Thyroid gland (tissue), 4 donors: Measurements from ENCODE around the gene MAGI2. TPM values are rescaled to one million over a fixed set of nuclear protein-coding genes. Genes with fewer than 3 reads are reported as not detected.

Source experiments
- DNase-seq, 2 donors: peaks; one replicate each; pipeline ENCODE4 v3.0.0-alpha.2; 2019
- H3K27ac ChIP-seq, 3 donors: fragments of 200-600 bp; sonication (generic); 1 replicate in 2 of 3; 2 replicates in 1 of 3; pipeline ENCODE4 v1.5.1; 2016 to 2019; ENCODE audit warnings: mild to moderate bottlenecking in 1 of 3, moderate library complexity in 1 of 3
- H3K27me3 ChIP-seq: fragments of 200-600 bp; sonication (generic); one replicate; pipeline ENCODE4 v1.5.1; 2019
- H3K36me3 ChIP-seq, 2 donors: fragments of 200-600 bp; sonication (generic); one replicate each; pipeline ENCODE4 v1.5.1; 2016 to 2019
- H3K4me1 ChIP-seq, 2 donors: fragments of 200-600 bp; sonication (generic); one replicate each; pipeline ENCODE4 v1.5.1; 2017 to 2019
- H3K4me3 ChIP-seq, 3 donors: fragments of 200-600 bp; sonication (generic); replicated peaks in 1 of 3; 1 replicate in 2 of 3; 2 replicates in 1 of 3; pipeline ENCODE4 v1.5.1; 2016; ENCODE audit warnings: mild to moderate bottlenecking in 1 of 3
- H3K9me3 ChIP-seq: fragments of 200-600 bp; sonication (generic); one replicate; pipeline ENCODE4 v1.5.1; 2017
- CTCF ChIP-seq, 6 experiments: fragments of 200-600 bp in 3 of 6; fragments of 450-650 bp in 3 of 6; sonication (generic) in 3 of 6; IDR thresholded peaks; one replicate each; pipeline ENCODE4 v1.5.1; 2016 to 2019; ENCODE audit warnings: antibody characterized with exemption in 6 of 6, mild to moderate bottlenecking in 2 of 6, inconsistent platforms in 1 of 6, moderate library complexity in 1 of 6
- POLR2A ChIP-seq, 2 donors: fragments of 450-650 bp; IDR thresholded peaks; one replicate each; pipeline ENCODE4 v1.6.1; 2017; ENCODE audit warnings: antibody characterized with exemption in 2 of 2, mild to moderate bottlenecking in 2 of 2, moderate library complexity in 1 of 2
- whole genome bisulfite sequencing, 2 donors: methylation state at CpG; one replicate each; pipeline ENCODE4 v1.1.5; 2017; 5-methylcytosine and 5-hydroxymethylcytosine counted together
- intact Hi-C: fragments of 100-400 bp; cut with DNase I; formaldehyde crosslinking; loops from one replicate; pipeline ENCODE4 v1.15.1; 2023
- total RNA-seq, 4 donors: library from RNA; depleted of rRNA; stranded (reverse); fragments of >200 nt; gene quantifications; one replicate each; pipeline ENCODE4 v1.2.3, GENCODE V29; 2016

Gene MAGI2
- total RNA-seq, 4 donors from 2014 or later: 20.7 to 31.1 (median 26.0) TPM

GRCh38 chr7:78429878-78430277 lies 1023.6 kb downstream of the MAGI2 start:
- Histone ChIP-seq H3K4me1 (peaks cover 0 to 2% of the 10 kb centered on the region in 2 donors), H3K9me3 (no peaks in the 10 kb centered on the region), H3K27me3 (no peaks in the 10 kb centered on the region), H3K4me3 (no peak overlapping the region), H3K27ac (no peak overlapping the region), H3K36me3 (no peaks in the 10 kb centered on the region)
- WGBS, 2 donors: 78 to 98% methylated on average over 1 of the region's 1 CpG
- DNase-seq: no peak
- intact Hi-C loops: no loop called here
- no peak for TF ChIP-seq CTCF (IDR thresholded peaks at IDR 0.05)
- no peak for TF ChIP-seq POLR2A (IDR thresholded peaks at IDR 0.05)

GRCh38 chr7:78427209-78427608 lies 1026.3 kb downstream of the MAGI2 start:
- no peaks in the 10 kb centered on the region for H3K27me3 ChIP-seq
- TF ChIP-seq POLR2A (IDR thresholded peaks at IDR 0.05) (no peak), CTCF (IDR thresholded peaks at IDR 0.05) (no peak)
- H3K36me3 ChIP-seq: no peaks in the 10 kb centered on the region
- no peak for DNase-seq
- no peaks in the 10 kb centered on the region for H3K4me1 ChIP-seq
- intact Hi-C loops: no loop called here
- H3K9me3 ChIP-seq: no peaks in the 10 kb centered on the region
- no peak overlapping the region for H3K4me3 ChIP-seq
- no peak overlapping the region for H3K27ac ChIP-seq
- 82 to 84% methylated on average over 1 of the region's 1 CpG for WGBS, 2 donors

GRCh38 chr7:78420001-78420400 lies 1033.5 kb downstream of the MAGI2 start:
- intact Hi-C loops: no loop called here
- Histone ChIP-seq H3K27me3 (no peaks in the 10 kb centered on the region), H3K4me3 (no peak overlapping the region), H3K36me3 (no peaks in the 10 kb centered on the region), H3K27ac (no peak overlapping the region), H3K9me3 (no peaks in the 10 kb centered on the region), H3K4me1 (no peaks in the 10 kb centered on the region)
- no peak for DNase-seq
- WGBS, 2 donors: 60 to 82% methylated on average over 1 of the region's 1 CpG
- no peak for TF ChIP-seq CTCF (IDR thresholded peaks at IDR 0.05)
- TF ChIP-seq POLR2A (IDR thresholded peaks at IDR 0.05): no peak

- no peak for TF ChIP-seq POLR2A (IDR thresholded peaks at IDR 0.05)
- TF ChIP-seq CTCF (IDR thresholded peaks at IDR 0.05): no peak
- no peaks in the 10 kb centered on the region for H3K27me3 ChIP-seq
- no peak overlapping the region for H3K27ac ChIP-seq
- no peaks in the 10 kb centered on the region for H3K9me3 ChIP-seq
- peaks cover 0 to 6% of the 10 kb centered on the region in 2 donors for H3K4me1 ChIP-seq
- no peak overlapping the region for H3K4me3 ChIP-seq
- intact Hi-C loops: no loop called here
- 86 to 92% methylated on average over 4 of the region's 4 CpGs for WGBS, 2 donors
- no peaks in the 10 kb centered on the region for H3K36me3 ChIP-seq
- no peak for DNase-seq
Observed at GRCh38 chr7:78417180-78417853, 1036.2 kb downstream of the MAGI2 start.

- Histone ChIP-seq H3K4me1 (peaks cover 0 to 6% of the 10 kb centered on the region in 2 donors), H3K4me3 (no peak overlapping the region), H3K27me3 (no peaks in the 10 kb centered on the region), H3K36me3 (no peaks in the 10 kb centered on the region), H3K27ac (no peak overlapping the region), H3K9me3 (no peaks in the 10 kb centered on the region)
- intact Hi-C loops: no loop called here
- TF ChIP-seq POLR2A (IDR thresholded peaks at IDR 0.05): no peak
- no peak for TF ChIP-seq CTCF (IDR thresholded peaks at IDR 0.05)
- no peak for DNase-seq
- 89 to 95% methylated on average over 3 of the region's 3 CpGs for WGBS, 2 donors
Observed at GRCh38 chr7:78413568-78413967, 1039.9 kb downstream of the MAGI2 start.
